K562 (cell line): ENCODE results near the gene PAF1. TPM values are rescaled to one million over a fixed set of nuclear protein-coding genes. Genes with fewer than 3 reads are reported as not detected.

Experiments
- ATAC-seq: fragments of 200-7000 bp; cut with Tn5 transposase; 3 replicates; pipeline ENCODE4 v1.9.1; 2020; ENCODE audit warnings: moderate library complexity
- BruUV-seq: library from RNA; stranded (reverse); fragments of 400-500 nt; replicated peaks from 2 replicates; lab custom pipeline; 2021; lab: Mats Ljungman, UMichigan
- CTCF ChIA-PET: fragments of 300-600 bp; formaldehyde crosslinking; extraction: SDS; loops from one replicate; lab custom pipeline; 2021; ENCODE audit warnings: low intra/inter-chr PET ratio; lab: Yijun Ruan, JAX
- POLR2A ChIA-PET: fragments of 300-600, 350-650 bp; sonication (Branson Sonifier 250); formaldehyde crosslinking; extraction: SDS; loops from one replicate; lab custom pipeline; 2021; ENCODE audit warnings: antibody characterized with exemption, inconsistent platforms; lab: Yijun Ruan, JAX
- DNase-seq, 4 experiments: peaks; one replicate each; pipeline versions ENCODE4 v3.0.0 to v3.0.0-alpha.2; 2011 to 2018; ENCODE audit warnings: low spot score in 3 of 4, mixed read lengths in 3 of 4; ENCODE audit errors: extremely low read depth in 1 of 4
- FAIRE-seq: peaks from 2 replicates; lab custom pipeline; 2011; peaks lifted over from hg19 to GRCh38; lab: Jason Lieb, UNC
- H2AFZ ChIP-seq: 2 replicates; pipeline ENCODE4 v1.6.0; 2011; ENCODE audit warnings: low read depth, low read length, control low read depth, inconsistent platforms
- H3K27ac ChIP-seq: fragments of 200-600 bp; 3 replicates; pipeline ENCODE4 v1.8.0; 2011; ENCODE audit warnings: low read depth, mild to moderate bottlenecking, control low read depth, inconsistent platforms, low read length, moderate library complexity, mixed read lengths; ENCODE audit errors: extremely low read depth
- H3K27me3 ChIP-seq, 2 experiments: fragments of 300-600 bp in 1 of 2; 2 replicates in 1 of 2; 3 replicates in 1 of 2; pipeline versions ENCODE4 v1.6.0 to v1.8.0; 2011; ENCODE audit warnings: inconsistent platforms in 2 of 2, low read length in 2 of 2, mild to moderate bottlenecking in 1 of 2, mixed read lengths in 1 of 2, moderate library complexity in 1 of 2; ENCODE audit not compliant: control insufficient read depth in 2 of 2, insufficient read depth in 2 of 2
- H3K36me3 ChIP-seq: fragments of 300-600 bp; 3 replicates; pipeline ENCODE4 v1.8.0; 2011; ENCODE audit warnings: mild to moderate bottlenecking, low read length, inconsistent platforms; ENCODE audit not compliant: control insufficient read depth, insufficient read depth
- H3K4me1 ChIP-seq, 2 experiments: fragments of 200-600 bp in 1 of 2; replicated peaks in 1 of 2; 2 replicates in 1 of 2; 3 replicates in 1 of 2; pipeline versions ENCODE4 v1.5.1 to v1.8.0; 2011; ENCODE audit warnings: inconsistent platforms in 2 of 2, low read length in 2 of 2, mild to moderate bottlenecking in 1 of 2, mixed read lengths in 1 of 2, moderate library complexity in 1 of 2; ENCODE audit not compliant: control insufficient read depth in 2 of 2, insufficient read depth in 2 of 2
- H3K4me2 ChIP-seq: 2 replicates; pipeline ENCODE4 v1.6.1; 2011; ENCODE audit warnings: low read length, control low read depth, inconsistent platforms, mixed read lengths; ENCODE audit not compliant: insufficient read depth
- H3K4me3 ChIP-seq: fragments of 200-600 bp; sonication (generic), shearing (Covaris generic); 2 replicates; pipeline ENCODE4 v1.5.1; 2016; ENCODE audit warnings: control low read depth, inconsistent platforms
- H3K79me2 ChIP-seq: fragments of 200-600 bp; 3 replicates; pipeline ENCODE4 v1.8.0; 2011; ENCODE audit warnings: low read length, inconsistent platforms; ENCODE audit not compliant: control insufficient read depth, insufficient read depth
- H3K9ac ChIP-seq, 2 experiments: 2 replicates each; pipeline versions ENCODE4 v1.6.0 to v1.6.1; 2011; ENCODE audit warnings: low read depth in 2 of 2, low read length in 2 of 2, control low read depth in 1 of 2, inconsistent platforms in 1 of 2, mild to moderate bottlenecking in 1 of 2, mixed read lengths in 1 of 2; ENCODE audit not compliant: insufficient read depth in 1 of 2
- H3K9me1 ChIP-seq: one replicate; pipeline ENCODE4 v1.6.0; 2011; ENCODE audit warnings: inconsistent platforms, mild to moderate bottlenecking, low read length, moderate library complexity; ENCODE audit not compliant: control insufficient read depth, insufficient read depth
- H3K9me3 ChIP-seq: replicated peaks from 2 replicates; pipeline ENCODE4 v1.5.1; 2011; ENCODE audit warnings: low read depth, low read length, inconsistent platforms; ENCODE audit not compliant: control insufficient read depth, insufficient read depth
- H4K20me1 ChIP-seq: replicated peaks from 2 replicates; pipeline ENCODE4 v1.6.1; 2011; ENCODE audit warnings: low read length, inconsistent platforms, mixed read lengths; ENCODE audit not compliant: control insufficient read depth, insufficient read depth
- DMBX1 ChIP-seq: fragments of 250-450 bp; sonication (Bioruptor Pico); IDR thresholded peaks from 2 replicates; pipeline ENCODE4 v1.8.0; 2022; ENCODE audit warnings: inconsistent platforms, mild to moderate bottlenecking, moderate library complexity, borderline replicate concordance
- HIVEP1 ChIP-seq: fragments of 250-450 bp; sonication (Bioruptor Pico); IDR thresholded peaks from 2 replicates; pipeline ENCODE4 v1.4.0; 2020; ENCODE audit warnings: mild to moderate bottlenecking
- IRF2 ChIP-seq: sonication (generic); formaldehyde crosslinking; IDR thresholded peaks from 2 replicates; pipeline ENCODE4 v1.8.1; 2022; ENCODE audit warnings: mild to moderate bottlenecking, missing genetic modification reagents
- MEF2D ChIP-seq: conservative IDR thresholded peaks from 2 replicates; pipeline ENCODE4 v1.6.1; 2016; ENCODE audit warnings: low read depth, missing genetic modification characterization, missing compliant biosample characterization
- ZNF436 ChIP-seq: fragments of 250-450, 450-650 bp; sonication (Bioruptor Pico); formaldehyde crosslinking; IDR thresholded peaks from 2 replicates; pipeline ENCODE4 v1.7.0; 2020; ENCODE audit warnings: mild to moderate bottlenecking
- ZNF75A ChIP-seq: fragments of 450-650 bp; formaldehyde crosslinking; IDR thresholded peaks from 2 replicates; pipeline ENCODE4 v1.4.0; 2020; ENCODE audit warnings: mild to moderate bottlenecking
- WGBS: fragments of 100-300 bp; shearing (Covaris generic); methylation state at CpG from one replicate; pipeline ENCODE4 v1.1.6; 2016; ENCODE audit warnings: low coverage, mixed read lengths; ENCODE audit not compliant: insufficient coverage; ENCODE audit errors: missing lambda C conversion rate; 5-methylcytosine and 5-hydroxymethylcytosine counted together
- in situ Hi-C: fragments of 300-500 bp; cut with MboI; formaldehyde crosslinking; loops from 4 replicates; pipeline ENCODE4 v1.15.0; 2018; ENCODE audit warnings: inconsistent platforms, mixed read lengths
- intact Hi-C: fragments of 100-400 bp; cut with micrococcal nuclease; formaldehyde crosslinking; loops from 2 replicates; pipeline ENCODE4 v1.14.2; 2022
- polyA plus RNA-seq, 8 experiments: library from polyadenylated mRNA; depleted of rRNA in 4 of 8; stranded (reverse) in 5 of 8; unstranded in 3 of 8; fragments of >200 nt; fragmentation: Nextera tagmentation in 2 of 8; fragmentation: Illumina TruSeq in 1 of 8; extraction: Ambion mirVana in 2 of 8; extraction: Trizol in 1 of 8; gene quantifications; 2 replicates each; pipeline versions ENCODE4 v1.2.1 to v1.2.3, GENCODE V29; 2011 to 2014; ENCODE audit warnings: inconsistent platforms in 1 of 8, missing spikeins in 1 of 8
- total RNA-seq, 7 experiments: library from RNA; depleted of rRNA in 6 of 7; stranded (reverse); fragments of >200 nt in 6 of 7; fragmentation: Illumina TruSeq in 2 of 7; extraction: Trizol in 2 of 7; gene quantifications; 2 replicates each; pipeline versions ENCODE4 v1.2.1 to v1.2.3, GENCODE V29; 2011 to 2021; ENCODE audit warnings: low replicate concordance in 1 of 7
- TF ChIP-seq, protein P1 (sequence below): fragments of 250-450 bp; sonication (Bioruptor Pico); IDR thresholded peaks from 2 replicates; pipeline ENCODE4 v1.4.0; 2020; ENCODE audit warnings: mild to moderate bottlenecking
- TF ChIP-seq, protein P2 (sequence below): sonication (generic); formaldehyde crosslinking; IDR thresholded peaks from 2 replicates; pipeline ENCODE4 v1.8.1; 2023; ENCODE audit warnings: mild to moderate bottlenecking, missing genetic modification reagents, moderate library complexity

Gene PAF1
- total and polyA plus RNA-seq, 9 of the 15 experiments (the other 6 are each of a cell fraction or from before 2014, with no cell fraction given) = 1.5 to 45.0 (median 33.8) TPM

DNA sequence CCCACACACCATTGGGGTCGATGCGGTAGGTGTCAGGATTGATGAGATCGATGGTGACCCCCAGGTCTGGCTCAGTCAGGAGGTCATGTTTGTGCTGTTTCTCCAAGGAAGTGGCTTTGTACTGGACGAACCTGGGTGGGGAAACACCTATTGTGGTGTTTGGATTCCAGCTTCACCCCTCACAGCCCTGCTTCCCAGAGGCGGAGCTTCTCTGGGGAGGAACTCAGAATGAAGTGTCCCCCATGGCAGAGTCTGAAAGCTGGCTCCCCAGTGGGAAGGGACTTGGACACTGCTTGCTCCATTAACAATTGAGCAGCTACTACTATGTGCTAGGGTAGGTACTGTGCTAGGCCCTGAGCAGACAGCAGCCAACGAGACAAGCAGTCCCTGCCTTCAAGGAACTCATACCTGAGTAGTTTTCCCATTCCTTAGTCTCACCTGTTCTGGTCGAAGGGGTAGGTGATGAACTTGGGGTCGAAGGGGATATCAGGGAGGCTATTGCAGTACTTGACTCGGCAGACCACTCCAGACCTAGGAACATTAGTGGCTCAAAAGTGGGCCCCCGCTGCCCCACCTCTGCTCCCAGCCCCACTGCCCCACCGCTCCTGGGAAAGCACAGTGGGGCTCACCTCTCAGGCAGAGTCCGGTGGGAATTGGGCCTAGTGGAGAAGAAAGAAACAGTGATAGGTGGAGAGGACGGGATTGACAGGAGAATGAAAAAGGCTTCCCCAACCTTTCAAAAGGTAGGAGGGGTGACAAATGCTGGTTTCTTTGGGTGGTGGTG, 1.1 kb downstream of the PAF1 start:
- 58% methylated on average over 12 of the region's 13 CpGs for WGBS
- Histone ChIP-seq H3K4me1 (peaks cover 11 to 22% of the 10 kb centered on the region in 2 experiments), H3K9me3 (no peaks in the 10 kb centered on the region)
- DNase-seq = no peak
- TF ChIP-seq HIVEP1 (no peak), MEF2D (tag) (no peak), ZNF436 (CRISPR knock-in tag) (no peak), IRF2 (no peak), ZNF75A (CRISPR knock-in tag) (no peak), DMBX1 (no peak)
- TF ChIP-seq, protein P1, sequence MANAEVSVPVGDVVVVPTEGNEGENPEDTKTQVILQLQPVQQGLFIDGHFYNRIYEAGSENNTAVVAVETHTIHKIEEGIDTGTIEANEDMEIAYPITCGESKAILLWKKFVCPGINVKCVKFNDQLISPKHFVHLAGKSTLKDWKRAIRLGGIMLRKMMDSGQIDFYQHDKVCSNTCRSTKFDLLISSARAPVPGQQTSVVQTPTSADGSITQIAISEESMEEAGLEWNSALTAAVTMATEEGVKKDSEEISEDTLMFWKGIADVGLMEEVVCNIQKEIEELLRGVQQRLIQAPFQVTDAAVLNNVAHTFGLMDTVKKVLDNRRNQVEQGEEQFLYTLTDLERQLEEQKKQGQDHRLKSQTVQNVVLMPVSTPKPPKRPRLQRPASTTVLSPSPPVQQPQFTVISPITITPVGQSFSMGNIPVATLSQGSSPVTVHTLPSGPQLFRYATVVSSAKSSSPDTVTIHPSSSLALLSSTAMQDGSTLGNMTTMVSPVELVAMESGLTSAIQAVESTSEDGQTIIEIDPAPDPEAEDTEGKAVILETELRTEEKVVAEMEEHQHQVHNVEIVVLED (CRISPR knock-in tag) = no peak
- TF ChIP-seq, protein P2, sequence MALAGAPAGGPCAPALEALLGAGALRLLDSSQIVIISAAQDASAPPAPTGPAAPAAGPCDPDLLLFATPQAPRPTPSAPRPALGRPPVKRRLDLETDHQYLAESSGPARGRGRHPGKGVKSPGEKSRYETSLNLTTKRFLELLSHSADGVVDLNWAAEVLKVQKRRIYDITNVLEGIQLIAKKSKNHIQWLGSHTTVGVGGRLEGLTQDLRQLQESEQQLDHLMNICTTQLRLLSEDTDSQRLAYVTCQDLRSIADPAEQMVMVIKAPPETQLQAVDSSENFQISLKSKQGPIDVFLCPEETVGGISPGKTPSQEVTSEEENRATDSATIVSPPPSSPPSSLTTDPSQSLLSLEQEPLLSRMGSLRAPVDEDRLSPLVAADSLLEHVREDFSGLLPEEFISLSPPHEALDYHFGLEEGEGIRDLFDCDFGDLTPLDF = no peak
- TF ChIP-seq, all 486 proteins: peak for 0
- H3K79me2 ChIP-seq = peaks cover 27% of the 10 kb centered on the region
- H3K9me1 ChIP-seq = no peaks in the 10 kb centered on the region
- no peaks in the 10 kb centered on the region for H3K27me3 ChIP-seq
- intact Hi-C loops (loop anchor here (2.0 kb wide), 2 partner anchors 45 to 55 kb away; partner anchors contain the start of gene SUPT5H), in situ Hi-C loops (no loop called here)
- H3K9ac ChIP-seq = peak overlapping the region; percentile 96 to 97
- no TSS peak for BruUV-seq
- 0 out of 2 replicates have a peak, but pooled peaks cover 7% of the 10 kb centered on the region for H4K20me1 ChIP-seq
- no peak for ATAC-seq
- no peak overlapping the region for H2AFZ ChIP-seq
- peak overlapping the region; percentile 97 for H3K4me2 ChIP-seq
- ChIA-PET POLR2A (interaction anchor here (1.5 to 2.0 kb wide), 4 partner anchors 9 to 43 kb away, joined by 3 to 15 read pairs (median 7); partner anchors contain the start of gene ZFP36), CTCF (no interaction called here)
- no peak for FAIRE-seq
- H3K36me3 ChIP-seq = peaks cover 61% of the 10 kb centered on the region
- peak overlapping the region; percentile 95 for H3K4me3 ChIP-seq
- H3K27ac ChIP-seq = peak overlapping the region; percentile 99; the same call in 2 of the 3 replicates
